Bronchial epithelial cell (primary cell): ENCODE results near the gene NRSN2. TPM values are rescaled to one million over a fixed set of nuclear protein-coding genes. Genes with fewer than 3 reads are reported as not detected.
"Not testable (repeated sequence)": the region's sequence is repeated elsewhere in the genome, so short reads cannot be mapped to it uniquely, and the experiment has no call there.

Experiments
- DNase-seq: peaks from one replicate; pipeline ENCODE4 v3.0.0-alpha.2; 2010; ENCODE audit warnings: low read depth
- FAIRE-seq: peaks from 2 replicates; lab custom pipeline; 2011; peaks lifted over from hg19 to GRCh38; lab: Jason Lieb, UNC
- H3K27me3 ChIP-seq: 2 replicates; pipeline ENCODE4 v1.5.1; 2011; ENCODE audit warnings: low read length; ENCODE audit not compliant: control insufficient read depth, insufficient read depth
- H3K36me3 ChIP-seq: 2 replicates; pipeline ENCODE4 v1.5.1; 2011; ENCODE audit warnings: low read length; ENCODE audit not compliant: control insufficient read depth, insufficient read depth
- H3K4me3 ChIP-seq: 2 replicates; pipeline ENCODE4 v1.5.1; 2011; ENCODE audit warnings: mild to moderate bottlenecking, low read depth, low read length, control low read depth
- total RNA-seq: library from RNA; depleted of rRNA; stranded (reverse); fragments of >200 nt; gene quantifications from 2 replicates; pipeline ENCODE4 v1.2.1, GENCODE V29; 2014
- TF ChIP-seq, protein P1 (sequence below): IDR thresholded peaks from 2 replicates; pipeline ENCODE4 v1.5.1; 2011; ENCODE audit warnings: mild to moderate bottlenecking, moderate library complexity, low read length, control low read depth, inconsistent platforms; ENCODE audit not compliant: insufficient read depth, severe bottlenecking

NRSN2 gene
- total RNA-seq, 1 donor from 2014 or later: 2.1 TPM

DNA sequence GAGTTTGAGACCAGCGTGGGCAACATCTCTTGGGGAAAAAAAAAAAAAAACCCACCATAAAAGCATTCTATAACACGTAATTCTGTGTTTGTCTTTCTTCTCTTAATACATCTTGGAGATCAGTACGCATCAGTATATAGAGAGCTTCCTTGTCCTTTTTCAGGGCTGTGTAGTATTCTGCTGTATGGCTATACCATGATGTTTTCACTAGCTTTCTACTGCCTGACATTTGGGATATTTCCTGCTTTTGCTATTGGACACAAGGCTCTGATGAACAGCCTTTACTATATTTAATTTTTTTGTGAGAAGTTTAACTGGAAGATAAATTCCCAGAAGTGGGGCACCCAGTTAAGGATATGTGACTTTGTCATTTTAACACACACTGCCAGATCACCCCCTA, 40.6 kb downstream of the NRSN2 start:
- no peak overlapping the region for H3K4me3 ChIP-seq
- peaks cover 58% of the 10 kb centered on the region for H3K36me3 ChIP-seq
- no peaks in the 10 kb centered on the region for H3K27me3 ChIP-seq
- DNase-seq (no peak), FAIRE-seq (no peak)
- TF ChIP-seq, protein P1, sequence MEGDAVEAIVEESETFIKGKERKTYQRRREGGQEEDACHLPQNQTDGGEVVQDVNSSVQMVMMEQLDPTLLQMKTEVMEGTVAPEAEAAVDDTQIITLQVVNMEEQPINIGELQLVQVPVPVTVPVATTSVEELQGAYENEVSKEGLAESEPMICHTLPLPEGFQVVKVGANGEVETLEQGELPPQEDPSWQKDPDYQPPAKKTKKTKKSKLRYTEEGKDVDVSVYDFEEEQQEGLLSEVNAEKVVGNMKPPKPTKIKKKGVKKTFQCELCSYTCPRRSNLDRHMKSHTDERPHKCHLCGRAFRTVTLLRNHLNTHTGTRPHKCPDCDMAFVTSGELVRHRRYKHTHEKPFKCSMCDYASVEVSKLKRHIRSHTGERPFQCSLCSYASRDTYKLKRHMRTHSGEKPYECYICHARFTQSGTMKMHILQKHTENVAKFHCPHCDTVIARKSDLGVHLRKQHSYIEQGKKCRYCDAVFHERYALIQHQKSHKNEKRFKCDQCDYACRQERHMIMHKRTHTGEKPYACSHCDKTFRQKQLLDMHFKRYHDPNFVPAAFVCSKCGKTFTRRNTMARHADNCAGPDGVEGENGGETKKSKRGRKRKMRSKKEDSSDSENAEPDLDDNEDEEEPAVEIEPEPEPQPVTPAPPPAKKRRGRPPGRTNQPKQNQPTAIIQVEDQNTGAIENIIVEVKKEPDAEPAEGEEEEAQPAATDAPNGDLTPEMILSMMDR: no peak

DNA sequence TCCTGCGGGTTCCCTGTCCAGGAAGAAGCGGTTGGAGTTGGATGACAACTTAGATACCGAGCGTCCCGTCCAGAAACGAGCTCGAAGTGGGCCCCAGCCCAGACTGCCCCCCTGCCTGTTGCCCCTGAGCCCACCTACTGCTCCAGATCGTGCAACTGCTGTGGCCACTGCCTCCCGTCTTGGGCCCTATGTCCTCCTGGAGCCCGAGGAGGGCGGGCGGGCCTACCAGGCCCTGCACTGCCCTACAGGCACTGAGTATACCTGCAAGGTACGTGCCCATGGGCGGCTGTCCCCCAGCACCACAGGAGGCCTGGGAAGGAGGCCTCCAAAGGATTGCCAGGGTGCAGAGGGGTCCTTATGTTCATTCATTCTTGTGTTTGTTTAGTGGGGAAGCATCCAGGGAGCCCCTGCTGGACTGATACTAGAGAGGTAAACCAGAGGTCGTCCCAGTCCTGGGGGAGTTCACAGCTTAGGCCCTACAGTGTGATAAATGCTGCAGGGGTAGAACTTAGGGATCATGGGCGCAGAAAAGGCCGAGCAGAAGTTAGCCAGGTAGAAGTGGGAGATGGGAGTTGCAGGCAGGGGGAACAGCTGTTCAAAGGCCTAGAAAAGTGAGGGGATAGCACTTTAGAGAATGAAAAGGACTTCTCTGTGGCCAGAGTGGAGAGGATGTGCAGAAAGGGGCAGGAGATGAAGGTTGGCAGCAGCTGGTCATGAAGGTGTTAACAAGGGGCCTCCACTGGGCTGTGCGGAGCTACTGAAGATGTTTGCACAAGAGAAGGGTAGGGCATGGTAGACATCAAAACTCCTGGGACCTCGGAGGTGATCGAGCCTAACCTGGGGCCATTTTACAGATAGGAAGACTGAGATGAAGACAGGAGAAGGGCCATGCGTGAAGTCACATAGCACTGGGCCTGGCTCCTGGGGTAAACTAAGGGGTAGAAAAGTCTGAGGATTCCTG, 41.4 kb downstream of the NRSN2 start:
- TF ChIP-seq, protein P1: no peak
- FAIRE-seq: no peak
- peaks cover 59% of the 10 kb centered on the region for H3K36me3 ChIP-seq
- no peak overlapping the region for H3K4me3 ChIP-seq
- no peaks in the 10 kb centered on the region for H3K27me3 ChIP-seq
- DNase-seq: no peak

DNA sequence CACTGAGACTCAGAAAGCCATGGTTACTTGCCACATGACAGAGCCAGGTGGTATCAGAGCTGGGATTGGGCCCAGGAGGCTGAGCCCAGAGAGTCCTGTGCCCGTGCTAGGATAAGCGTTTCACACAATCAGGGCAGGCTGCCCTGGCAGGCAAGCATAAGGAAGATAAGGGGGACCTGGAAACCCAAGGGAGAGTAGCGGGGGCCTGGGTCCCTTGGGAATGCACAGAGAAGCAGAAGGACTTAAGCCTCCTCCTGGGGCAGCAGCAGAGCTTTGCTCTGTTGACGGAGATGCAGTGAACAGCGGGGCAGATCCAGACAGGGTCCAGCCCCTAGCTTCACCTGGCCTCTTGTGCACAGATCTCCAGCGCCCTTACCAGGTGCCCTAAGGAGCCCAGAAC, 42.3 kb downstream of the NRSN2 start:
- no peaks in the 10 kb centered on the region for H3K27me3 ChIP-seq
- peaks cover 58% of the 10 kb centered on the region for H3K36me3 ChIP-seq
- TF ChIP-seq, protein P1: no peak
- DNase-seq (no peak), FAIRE-seq (no peak)
- H3K4me3 ChIP-seq: no peak overlapping the region

DNA sequence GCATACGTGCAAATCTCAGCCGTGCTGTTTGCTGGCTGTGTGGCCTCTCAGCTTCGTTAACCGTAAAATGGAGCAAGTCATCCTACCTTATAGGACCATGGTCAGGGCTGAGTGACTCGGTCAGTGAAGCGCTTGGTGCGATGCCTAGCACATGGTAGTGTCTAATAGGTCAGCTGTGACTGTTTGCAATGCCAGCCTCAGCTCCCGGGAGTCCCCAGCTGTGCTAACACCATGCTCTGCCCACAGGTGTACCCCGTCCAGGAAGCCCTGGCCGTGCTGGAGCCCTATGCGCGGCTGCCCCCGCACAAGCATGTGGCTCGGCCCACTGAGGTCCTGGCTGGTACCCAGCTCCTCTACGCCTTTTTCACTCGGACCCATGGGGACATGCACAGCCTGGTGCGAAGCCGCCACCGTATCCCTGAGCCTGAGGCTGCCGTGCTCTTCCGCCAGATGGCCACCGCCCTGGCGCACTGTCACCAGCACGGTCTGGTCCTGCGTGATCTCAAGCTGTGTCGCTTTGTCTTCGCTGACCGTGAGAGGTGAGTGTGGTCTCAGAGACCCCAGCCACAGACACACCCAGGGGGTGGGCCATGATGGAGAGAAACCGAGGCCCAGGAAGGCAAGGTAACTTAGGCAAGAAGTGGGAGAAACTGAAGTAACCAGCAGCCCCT, 44.3 kb downstream of the NRSN2 start:
- DNase-seq (no peak), FAIRE-seq (no peak)
- Histone ChIP-seq H3K36me3 (peaks cover 63% of the 10 kb centered on the region), H3K4me3 (no peak overlapping the region), H3K27me3 (no peaks in the 10 kb centered on the region)
- TF ChIP-seq, protein P1: no peak

DNA sequence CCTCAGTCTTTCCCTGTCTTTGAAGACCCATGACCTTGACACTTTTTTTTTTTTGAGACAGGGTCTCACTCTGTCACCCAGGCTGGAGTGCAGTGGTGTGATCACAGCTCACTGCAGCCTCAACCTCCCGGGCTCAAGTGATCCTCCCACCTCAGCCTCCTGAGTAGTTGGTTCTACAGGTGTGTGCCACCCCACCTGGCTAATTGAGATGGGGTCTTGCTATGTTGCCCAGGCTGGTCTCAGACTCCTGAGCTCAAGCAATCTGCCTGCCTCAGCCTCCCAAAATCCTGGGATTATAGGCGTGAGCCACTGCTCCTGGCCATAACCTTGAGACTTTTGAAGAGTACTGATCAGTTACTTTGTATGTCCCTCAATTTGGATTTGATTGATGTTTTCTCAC, 46.4 kb downstream of the NRSN2 start:
- not testable (repeated sequence) for FAIRE-seq

DNA sequence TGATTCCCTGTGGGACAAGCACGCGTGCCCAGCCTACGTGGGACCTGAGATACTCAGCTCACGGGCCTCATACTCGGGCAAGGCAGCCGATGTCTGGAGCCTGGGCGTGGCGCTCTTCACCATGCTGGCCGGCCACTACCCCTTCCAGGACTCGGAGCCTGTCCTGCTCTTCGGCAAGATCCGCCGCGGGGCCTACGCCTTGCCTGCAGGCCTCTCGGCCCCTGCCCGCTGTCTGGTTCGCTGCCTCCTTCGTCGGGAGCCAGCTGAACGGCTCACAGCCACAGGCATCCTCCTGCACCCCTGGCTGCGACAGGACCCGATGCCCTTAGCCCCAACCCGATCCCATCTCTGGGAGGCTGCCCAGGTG, 49.3 kb downstream of the NRSN2 start:
- DNase-seq (no peak), FAIRE-seq (no peak)
- H3K27me3 ChIP-seq: no peaks in the 10 kb centered on the region
- H3K4me3 ChIP-seq: no peak overlapping the region
- peaks cover 44% of the 10 kb centered on the region for H3K36me3 ChIP-seq
- TF ChIP-seq, protein P1: no peak

More for the DNA sequence above, 46.4 kb downstream of the NRSN2 start:
- DNase-seq, H3K27me3 ChIP-seq, H3K4me3 ChIP-seq: not testable (repeated sequence)
- peaks cover 64% of the 10 kb centered on the region for H3K36me3 ChIP-seq
